Midbrain (tissue), 1 donor: ENCODE measurements around the gene C14orf132.
"Not testable (repeated sequence)": the region's sequence is repeated elsewhere in the genome, so short reads cannot be mapped to it uniquely, and the experiment has no call there.

Experiments
- DNase-seq: peaks from one replicate; lab custom pipeline; 2025; lab: John Stamatoyannopoulos, UW

C14orf132 gene

DNA sequence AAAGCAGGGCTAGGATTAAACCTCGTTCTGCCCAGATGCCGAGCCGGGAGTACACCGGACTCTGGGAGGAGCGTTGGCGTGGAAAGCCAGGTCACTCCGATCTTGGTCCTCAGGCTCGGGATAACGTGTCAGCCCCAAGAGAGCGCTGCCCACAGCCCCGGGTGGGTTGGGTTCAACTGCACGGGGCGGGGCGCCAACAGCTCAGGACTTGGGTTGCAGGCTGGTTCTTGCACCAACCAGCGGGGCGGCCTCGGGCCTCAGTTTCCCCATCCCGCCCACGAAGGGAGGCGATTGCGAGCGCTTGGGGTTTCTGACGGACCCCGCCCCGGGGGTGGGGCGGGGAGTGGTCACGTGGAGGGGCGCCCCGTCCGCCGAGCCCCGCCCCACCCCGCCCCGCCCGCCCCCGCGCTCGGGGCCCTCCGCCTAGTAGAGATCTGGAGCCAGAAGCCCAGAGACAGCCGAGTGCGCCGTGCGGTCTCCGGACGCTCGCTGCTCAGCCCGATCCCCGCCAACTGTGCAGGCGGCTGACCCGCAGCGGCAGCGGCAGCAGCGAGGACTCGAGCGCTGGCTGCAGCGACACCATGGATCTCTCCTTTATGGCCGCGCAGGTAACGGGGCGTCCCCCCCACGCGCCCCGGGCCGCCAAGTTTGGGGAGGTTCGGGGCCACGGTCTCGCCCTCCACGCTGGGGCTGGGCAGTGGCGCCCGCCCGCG lies at the start of gene C14orf132:
TSS of gene C14orf132 (plus strand) at position 443 of the 713 bp plus-strand sequence. CDS start at position 582, 139 bp downstream.
- peak; percentile 69 for DNase-seq

DNA sequence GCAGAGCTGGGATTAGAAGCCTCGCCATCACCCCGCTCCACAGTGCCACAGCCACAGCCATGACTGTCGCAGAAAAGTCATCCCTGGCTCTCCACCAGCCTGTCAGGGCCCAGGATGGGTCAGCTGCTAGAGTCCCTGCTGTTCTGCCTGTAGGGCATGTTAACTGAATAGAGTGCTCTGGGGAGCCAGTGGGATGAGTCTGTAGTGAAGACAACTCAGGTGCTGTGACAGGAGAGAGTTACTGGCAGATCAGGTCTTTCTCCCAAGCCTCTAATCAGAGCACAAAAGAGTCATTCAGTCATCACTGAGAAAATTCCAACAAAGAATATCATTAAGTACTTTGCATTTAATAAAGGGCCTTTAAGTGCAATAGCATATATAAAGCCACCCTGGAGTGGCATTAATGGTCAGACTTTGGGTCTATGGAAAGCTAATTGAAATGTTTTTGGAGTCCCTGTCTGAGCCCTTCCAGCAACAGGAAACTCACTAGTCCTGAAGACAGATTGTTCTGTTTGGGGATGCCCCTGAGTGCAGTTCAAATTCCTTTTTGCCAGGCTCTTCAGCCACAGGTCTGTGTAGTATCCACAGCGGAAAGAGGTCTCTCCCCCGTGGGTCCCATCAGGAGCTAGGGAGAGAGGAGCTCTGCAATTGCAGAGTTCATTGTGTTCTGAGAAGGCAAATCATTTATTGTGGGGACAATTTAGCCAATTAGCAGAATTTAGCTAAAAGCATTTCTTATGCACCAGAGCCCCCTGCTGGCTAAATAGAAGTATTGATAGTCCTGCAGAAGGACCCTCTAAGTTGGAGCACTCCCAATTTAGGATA lies 45.2 kb upstream of the C14orf132 start:
- peak; percentile 65 for DNase-seq

DNA sequence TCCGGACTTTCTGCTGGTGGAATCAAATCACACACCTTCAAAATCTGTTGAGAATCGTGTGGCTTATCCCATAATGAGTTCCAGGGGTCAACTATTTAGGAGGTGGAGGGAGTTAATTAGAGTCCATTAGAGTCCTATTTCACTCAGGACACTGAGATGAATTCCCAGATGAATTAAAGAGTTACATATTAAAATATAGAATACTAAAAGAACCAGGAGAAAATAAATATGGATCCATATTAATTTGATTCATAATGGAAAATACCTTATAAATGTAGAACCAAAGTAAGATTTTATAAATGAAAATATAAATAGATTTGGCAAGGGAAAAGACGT lies 44.6 kb upstream of the C14orf132 start:
- DNase-seq, result no peak

DNA sequence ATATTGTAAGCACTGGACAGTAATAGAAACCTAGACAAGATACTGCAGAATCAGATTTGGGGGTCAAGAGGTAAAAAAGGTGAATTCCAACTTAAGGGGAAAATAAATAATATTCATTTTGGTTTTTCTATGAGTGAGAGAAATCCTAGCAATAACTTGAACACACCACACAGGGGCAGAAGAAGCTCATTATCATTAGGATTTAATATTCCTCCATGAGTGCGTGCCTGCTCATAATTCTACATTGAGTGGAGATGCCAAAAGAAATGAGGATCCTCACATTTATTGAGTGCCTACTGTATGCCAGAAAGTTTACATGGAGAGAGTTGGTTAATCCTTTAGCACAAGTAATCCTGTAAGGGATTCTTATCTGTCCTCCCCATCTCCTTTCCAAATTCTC lies 40.5 kb upstream of the C14orf132 start:
- peak; percentile 25 for DNase-seq

DNA sequence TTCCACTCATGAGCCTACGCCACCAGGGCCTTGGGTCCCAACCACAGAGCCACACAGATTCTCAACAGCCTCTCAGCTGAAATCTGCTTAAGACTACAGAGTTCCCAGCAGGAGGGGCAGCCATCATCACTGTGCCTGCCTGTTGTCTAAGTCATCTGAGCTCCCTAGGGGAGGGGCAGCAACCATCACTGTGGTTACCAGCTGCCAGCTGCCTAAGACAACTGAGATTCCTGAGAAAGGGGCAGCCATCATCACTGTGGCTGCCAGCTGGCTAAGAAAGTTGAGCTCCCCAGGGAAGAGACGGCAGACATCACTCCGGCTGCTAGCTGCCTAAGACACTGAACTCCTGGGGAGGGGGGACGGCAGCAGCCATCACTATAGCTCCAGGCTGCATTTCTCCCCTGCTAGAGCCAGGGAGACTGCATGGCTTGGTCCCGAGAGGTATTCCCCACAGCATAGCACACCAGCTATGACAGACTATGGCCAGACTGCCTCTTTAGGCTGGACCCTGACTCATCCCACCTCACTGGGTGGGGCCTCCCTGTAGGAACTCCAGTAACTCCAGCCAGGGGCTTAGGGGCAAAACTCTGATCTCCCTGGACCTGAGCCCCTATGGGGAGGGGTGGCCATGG lies 37.2 kb upstream of the C14orf132 start:
- DNase-seq, result no peak

DNA sequence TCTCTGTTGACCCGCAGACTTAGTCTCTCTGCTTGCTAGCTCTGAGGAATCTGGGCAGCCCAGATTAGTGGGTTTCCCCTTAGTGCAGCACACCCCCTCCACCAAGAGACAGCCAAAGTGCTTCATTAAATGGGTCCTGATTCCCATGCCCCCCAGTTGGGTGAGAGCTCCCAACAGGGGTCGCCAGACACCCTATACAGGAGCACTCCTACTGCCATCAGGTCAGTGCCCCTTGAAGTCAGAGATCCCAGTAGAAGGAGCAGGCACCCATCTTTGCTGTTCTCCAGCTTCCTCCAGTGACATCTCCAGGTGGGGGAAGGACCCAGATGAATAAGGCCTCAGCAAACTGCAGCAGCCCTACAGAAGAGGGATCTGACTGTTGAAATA lies 36.7 kb upstream of the C14orf132 start:
- no peak for DNase-seq

DNA sequence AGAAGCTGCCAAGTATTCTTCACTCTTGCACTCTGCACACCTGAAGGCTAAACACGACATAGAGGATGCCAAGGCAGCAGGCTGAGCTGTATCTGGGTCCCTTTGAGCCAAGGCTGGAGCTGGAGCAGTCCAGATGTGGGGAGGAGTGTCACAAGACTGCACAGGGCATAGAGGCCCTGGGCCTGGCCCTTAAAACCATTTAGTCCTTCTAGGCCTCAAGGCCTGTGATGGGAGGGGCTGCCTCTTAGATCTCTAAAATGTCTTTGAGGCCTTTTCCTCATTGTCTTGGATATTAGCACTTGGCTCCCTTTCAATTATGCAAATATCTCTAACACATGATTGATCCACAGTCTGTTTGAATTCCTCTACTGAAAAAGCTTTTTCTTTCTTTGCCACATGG lies 28.0 kb upstream of the C14orf132 start:
- no peak for DNase-seq

DNA sequence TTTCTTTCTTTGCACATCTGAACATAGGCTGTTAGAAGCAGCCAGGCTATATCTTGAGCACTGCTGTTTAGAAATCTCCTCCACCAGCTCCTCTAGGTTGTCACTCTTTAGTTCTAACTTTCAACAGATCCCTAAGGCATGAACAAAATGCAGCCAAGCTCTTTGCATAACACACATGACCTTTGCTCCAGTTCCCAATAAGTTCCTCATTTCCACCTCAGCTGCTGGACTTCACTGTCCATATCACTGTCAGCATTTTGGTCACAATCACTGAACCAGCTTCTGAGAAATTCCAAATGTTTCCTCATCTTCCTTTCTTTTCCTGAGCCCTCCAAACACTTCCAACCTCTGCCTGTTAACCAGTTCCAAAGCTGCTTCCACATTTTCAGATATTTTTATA lies 27.6 kb upstream of the C14orf132 start:
- DNase-seq, result no peak

DNA sequence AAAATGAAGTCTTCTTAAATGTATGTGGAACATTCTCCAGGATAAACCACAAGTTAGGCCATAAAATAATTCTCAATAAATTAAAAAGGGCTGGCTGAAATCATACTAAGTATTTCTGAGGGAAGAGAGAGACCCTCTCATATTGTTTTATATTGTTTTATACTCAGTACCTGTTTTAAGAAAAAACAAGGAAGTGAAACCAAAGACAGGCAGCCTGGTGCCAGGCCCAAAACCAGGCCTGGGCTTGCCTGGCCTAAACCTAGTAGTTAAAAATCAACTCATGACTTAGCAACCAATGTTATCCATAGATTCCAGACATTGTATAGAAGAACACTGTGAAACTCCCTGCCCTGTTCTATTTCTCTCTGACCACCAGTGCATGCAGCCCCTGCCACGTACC lies 26.4 kb upstream of the C14orf132 start:
- DNase-seq, result not testable (repeated sequence)

DNA sequence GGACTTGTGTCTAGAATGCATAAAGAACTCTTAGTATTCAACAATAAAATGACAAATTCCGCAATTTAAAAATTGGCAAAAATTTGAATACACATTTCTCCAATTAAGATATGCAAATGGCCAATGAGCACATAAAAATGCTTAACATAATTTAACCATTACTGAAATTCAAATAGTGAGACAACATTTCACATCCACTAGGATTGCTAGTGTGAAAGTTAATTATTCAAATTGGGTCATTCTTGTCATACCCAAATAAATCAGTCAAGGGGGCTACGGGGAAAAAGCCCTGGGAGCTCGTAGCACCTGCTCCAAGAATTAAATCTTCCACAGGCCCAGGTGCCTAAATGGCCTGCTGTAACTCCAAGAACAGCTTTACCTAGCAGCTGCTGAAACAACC lies 25.0 kb upstream of the C14orf132 start:
- DNase-seq, result no peak

DNA sequence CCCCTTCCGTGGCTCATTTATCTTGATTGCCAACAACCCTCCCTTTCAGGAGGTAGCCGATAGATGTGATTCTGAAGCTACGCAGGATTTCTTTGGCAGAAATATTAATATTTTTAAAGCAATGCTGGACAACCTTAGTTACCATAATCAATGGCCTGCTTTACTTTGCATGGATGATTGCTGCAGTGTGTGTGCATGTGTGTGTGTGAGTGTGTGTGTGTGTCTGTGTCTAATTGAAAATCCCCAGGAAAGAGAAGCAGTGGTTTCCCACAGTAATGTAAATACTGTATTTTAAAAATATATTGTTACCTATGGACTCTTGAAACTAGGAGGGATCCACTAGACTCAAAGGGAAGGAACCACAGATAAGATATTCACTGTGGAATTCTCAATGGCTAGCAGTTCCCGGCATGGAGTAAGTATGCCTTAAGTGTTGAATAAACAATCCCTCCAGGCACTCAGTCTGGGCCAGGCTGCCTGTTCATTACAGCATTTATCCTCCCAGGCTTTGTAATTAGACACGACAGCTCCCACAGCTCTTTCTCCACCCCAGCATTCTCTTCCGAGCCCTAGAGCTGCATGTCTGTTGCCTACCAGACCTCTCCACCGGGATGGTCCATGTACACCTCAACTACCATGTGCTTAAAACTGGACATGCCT lies 22.5 kb upstream of the C14orf132 start:
- no peak for DNase-seq

DNA sequence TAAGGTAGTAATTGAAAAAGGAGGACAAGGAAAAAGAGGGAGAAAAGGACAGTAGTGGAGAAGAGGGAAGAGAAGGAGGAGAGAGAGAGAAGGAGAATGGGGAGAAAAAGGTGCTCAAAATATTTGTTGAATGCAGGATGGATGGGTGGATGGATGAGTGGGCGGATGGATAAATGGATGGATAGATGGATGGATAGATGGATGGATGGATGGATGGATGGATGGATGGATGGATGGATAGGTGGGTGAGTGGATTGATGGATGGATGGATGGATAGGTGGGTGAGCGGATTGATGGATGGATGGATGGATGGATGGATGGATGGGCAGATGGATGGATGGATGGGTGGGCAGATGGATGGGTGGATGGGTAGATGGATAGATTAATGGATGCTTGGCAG lies 21.3 kb upstream of the C14orf132 start:
- DNase-seq, result no peak

DNA sequence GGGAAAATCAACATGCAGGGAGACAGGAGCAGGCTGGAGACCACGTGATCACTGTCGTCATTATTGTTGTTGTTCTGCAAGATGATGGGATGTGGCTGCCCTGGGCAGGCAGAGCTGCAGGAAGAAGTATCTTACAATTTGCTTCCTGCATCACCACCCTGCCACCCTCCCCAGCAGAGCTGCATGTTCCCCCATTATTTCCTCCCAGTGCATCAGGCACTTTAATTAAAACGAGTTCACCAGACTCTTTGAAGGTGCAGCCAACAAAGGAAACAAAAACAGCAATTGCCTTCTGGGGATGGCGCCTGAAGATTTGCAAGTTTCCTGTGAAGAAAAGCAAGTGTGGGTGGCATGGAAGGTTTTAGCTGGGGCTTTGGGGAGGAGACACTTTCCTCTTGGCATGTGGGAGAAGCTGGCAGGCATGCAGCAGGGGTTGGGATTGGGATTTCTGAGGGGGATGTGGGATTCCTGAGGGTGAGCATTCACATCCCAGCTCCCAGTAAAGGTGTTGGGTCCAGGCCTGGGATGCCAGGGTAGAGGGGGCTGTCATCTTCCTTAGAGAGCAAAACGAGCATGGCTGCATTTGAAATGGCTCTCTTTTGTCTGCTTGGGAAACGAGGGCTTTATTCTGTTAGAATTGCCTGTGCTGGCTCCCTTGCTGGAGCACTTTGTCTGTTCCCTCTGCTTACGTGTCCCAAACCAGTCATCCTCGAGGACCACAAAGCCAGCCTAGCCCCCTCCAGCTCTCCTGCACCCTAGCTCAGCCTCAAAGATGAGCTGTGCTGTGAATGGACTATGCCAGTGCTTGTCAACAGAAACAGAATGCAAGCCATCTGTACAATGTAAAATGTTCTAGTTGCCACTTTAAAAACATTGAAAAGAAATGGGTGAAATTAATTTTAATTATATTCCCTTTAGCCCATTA lies 11.5 kb upstream of the C14orf132 start:
- DNase-seq, result no peak

DNA sequence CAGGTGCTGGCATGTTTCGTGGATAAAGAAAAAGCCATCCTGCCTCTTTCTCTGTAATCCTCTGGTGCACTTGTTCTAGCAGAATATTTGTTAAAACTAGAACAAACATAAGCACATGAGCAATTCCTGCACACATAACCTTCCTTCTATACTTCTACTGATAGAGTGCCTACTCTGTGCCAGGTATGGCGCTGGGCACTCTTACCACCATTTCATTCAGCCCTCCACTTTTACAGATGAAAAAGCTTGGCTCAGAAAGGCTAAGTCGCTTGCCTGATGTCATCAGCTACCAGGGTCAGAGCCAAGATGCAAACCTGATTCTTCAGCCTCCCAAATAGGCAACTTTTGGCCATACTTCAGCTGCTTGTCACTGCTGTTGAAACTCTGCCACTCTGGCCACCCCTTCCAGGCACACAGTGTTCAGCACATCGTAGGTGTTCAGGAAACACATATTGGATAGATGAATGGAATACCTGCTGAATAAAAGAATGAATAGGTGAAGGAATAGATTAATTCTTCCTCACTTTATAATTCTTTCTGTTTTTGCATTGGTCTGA lies 10.0 kb upstream of the C14orf132 start:
- no peak for DNase-seq

DNA sequence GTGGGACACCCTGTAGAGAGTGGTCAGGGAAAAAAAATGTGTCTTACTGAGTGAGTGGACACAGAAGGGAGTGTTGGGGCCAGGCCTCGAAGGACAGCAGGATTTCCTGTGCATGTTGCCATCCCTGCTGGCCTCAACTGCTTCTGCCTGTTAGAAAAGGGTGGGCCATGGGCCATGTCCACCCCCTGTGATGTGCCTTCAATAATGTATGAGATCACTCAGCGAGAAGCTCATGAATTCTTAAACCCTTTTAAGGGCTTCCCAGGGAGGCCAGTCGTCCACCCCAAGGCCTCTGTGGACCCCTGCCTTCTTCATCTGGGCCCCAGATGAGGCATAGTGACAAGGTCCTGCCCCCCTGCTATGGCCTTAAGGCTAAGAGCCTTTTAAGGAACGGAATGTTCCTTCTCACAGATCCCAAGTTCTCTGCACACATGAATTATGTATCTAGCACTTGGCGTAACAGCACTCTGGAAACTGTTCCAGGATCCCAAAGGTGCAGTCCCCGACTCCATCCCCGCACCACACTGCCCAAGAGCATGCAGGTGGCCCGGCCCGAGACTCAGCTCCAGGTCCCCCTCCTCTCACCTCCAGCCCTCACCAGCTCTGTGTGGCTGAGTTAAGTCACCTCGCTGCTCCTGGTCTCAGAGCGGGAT lies 8.9 kb upstream of the C14orf132 start:
- DNase-seq, result no peak

DNA sequence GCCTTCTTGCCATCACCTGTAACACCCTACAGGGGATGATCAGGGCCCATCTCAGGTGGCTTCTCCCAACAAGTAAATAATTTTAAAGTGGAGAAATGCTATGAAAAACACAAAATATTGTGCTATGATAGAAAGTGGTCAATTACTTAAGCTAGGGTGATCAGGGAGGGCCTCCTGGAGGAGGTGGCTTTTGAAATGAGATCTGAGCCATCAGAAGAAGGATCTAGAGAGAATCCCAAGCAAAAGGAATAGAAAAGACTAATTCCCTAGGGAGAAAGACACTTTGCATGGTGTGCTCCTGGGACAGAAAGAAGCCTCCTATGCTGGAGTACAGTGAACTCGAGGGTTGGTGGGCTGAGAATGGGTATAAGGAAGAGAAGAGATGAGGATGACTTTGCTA lies 7.5 kb upstream of the C14orf132 start:
- no peak for DNase-seq

DNA sequence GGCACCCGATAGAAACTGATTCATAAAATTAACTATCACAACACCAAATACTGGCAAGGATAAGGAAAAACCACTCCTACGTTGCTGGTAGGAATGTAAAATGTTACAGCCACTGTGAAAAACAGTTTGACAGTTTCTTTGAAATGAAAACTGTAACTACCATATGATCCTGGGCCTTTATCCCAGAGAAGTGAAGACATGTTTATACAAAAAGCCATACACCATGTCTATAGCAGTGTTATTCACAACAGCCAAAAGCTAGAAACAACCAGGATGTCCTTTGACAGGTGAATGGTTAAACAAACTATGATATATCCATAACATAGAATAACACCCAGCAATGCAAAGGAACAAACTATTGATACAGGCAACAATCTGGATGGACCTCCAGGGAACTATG lies 3.7 kb upstream of the C14orf132 start:
- DNase-seq, result no peak

DNA sequence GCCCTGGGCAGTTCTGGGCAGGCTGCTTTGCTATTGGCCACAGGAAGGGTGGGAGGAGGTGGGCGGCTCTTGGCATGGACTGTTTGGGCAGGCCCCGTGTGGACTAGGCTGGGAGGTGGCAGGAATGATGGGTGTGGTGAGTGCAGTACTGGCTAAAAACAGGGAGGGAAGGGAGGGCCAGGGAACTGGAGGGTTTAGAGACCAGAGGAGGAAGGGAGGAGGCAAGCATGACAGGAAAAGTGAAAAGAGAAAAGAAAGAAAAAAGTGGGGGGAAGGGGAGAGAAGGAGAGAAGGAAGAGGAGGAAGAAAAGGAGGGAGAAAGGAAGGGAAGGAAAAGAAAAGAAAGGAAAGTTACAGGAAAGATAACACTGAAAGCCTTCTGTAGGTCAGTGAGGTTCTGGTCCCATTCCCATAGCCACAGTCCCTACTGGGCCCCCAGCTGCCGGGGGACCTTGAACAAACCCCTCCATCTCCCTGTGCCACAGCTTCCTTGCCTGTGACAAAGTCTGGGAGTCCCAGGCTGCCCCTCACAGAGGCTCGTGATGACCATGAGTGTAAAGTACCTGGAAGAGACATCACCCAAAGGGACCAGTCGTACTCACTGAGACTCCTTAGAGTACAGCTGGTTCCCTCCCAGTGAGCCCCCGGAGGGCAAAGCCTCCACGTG lies 1.1 kb upstream of the C14orf132 start:
- DNase-seq, result no peak

DNA sequence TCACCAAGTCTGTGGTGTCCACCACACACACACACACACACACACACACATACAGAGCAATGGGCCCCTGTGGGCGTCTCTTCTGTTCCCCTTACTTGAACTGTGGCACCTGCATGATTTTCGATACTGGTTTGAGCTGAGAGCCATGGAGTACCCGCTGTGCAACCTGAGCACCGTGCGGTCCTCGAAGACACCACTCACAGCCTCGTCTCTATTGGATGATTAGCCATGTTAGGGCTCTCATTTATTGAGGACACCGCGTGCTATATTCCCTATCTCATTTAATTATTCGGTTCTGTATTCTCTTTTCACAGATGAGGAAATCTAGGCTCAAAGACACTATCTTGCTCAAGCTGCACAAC lies 623 bp upstream of the C14orf132 start:
- DNase-seq, result no peak

DNA sequence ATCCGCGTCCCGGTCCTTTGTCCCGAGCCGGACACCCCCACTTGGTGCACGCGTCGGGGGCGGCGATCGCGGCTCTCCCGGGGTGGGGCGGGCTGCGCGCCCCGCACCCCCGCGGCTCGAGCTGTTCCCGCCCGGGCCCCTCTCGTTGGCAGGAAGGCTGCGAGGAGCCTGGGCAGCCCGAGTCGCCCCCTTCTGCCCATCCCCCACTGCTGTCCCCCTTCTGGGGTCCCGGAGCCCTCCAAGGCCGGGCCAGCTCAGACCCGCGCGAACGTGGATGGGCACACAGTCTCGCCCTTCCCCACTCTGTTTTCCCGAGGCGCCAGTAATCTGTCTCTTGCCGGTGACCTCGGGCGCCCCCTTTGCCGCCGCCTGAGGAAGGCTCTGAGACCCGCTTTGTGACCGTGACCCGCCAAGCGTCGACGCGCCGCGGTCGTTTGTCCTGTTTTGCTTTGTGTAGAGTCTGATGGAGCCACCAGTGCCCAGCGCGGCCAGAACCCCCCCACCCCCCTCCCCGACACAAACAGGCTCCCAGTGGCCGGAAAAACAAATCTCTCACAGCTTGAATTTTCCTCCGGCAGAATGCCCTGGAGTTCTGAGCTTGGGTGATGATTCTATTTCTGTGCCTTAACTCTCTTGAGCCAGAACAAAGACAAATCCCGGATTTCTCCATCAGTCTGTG lies 610 bp downstream of the C14orf132 start:
- DNase-seq, result peak; percentile 38
